Left colon (tissue), 2 donors: Measurements from ENCODE around the gene TCF12. TPM values are rescaled to one million over a fixed set of nuclear protein-coding genes. Genes with fewer than 3 reads are reported as not detected.

Experiments
- ATAC-seq: fragments of 200-7000 bp; cut with Tn5 transposase; one replicate; pipeline ENCODE4 v1.9.1; 2020; ENCODE audit warnings: mild to moderate bottlenecking, moderate library complexity
- DNase-seq, 2 donors: peaks; one replicate each; pipeline ENCODE4 v3.0.0-alpha.2; 2020
- intact Hi-C, 2 donors: fragments of 100-400 bp; cut with DNase I in 1 of 2; cut with micrococcal nuclease in 1 of 2; formaldehyde crosslinking; loops; one replicate each; pipeline versions ENCODE4 v1.11.2 to v1.14.0; 2022; cut with DNase I, micrococcal nuclease
- total RNA-seq, 2 donors: library from RNA; stranded (reverse); fragmentation: NEBNext Ultra II Directional; extraction: Animal tissue kit (Norgen Biotek cat#: 25700); gene quantifications; one replicate each; pipeline ENCODE4 v1.2.1, GENCODE V29; 2021
- donor health status: DM: no; HTN: no; CAD: no.
- donor health status: DM: yes; HTN: yes; CAD: no.

Gene TCF12
- total RNA-seq, 2 donors from 2014 or later = 80.5 to 82.8 TPM

- intact Hi-C loops = no loop called here
- peak; percentile 79 for ATAC-seq
- peak; percentile 81 to 94 for DNase-seq
Measured at GRCh38 chr15:57323806-57324589, 405.6 kb downstream of the TCF12 start.

DNA sequence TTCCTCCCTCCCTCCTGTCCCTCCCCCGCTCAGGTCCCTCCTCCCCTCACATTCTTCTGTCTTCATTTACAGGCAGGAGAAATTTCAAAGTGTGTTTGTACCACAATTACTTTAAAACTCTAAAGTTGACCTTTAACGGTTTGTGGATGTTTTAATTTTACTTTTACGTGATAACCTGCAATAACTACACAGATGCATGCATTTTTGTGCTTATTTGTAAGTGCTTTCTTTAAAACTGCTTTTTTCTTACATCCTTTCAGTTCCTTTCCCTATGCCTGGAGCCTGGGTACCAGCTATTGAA, 406.1 kb downstream of the TCF12 start:
- ATAC-seq (no peak), DNase-seq (no peak)
- intact Hi-C loops = no loop called here

DNA sequence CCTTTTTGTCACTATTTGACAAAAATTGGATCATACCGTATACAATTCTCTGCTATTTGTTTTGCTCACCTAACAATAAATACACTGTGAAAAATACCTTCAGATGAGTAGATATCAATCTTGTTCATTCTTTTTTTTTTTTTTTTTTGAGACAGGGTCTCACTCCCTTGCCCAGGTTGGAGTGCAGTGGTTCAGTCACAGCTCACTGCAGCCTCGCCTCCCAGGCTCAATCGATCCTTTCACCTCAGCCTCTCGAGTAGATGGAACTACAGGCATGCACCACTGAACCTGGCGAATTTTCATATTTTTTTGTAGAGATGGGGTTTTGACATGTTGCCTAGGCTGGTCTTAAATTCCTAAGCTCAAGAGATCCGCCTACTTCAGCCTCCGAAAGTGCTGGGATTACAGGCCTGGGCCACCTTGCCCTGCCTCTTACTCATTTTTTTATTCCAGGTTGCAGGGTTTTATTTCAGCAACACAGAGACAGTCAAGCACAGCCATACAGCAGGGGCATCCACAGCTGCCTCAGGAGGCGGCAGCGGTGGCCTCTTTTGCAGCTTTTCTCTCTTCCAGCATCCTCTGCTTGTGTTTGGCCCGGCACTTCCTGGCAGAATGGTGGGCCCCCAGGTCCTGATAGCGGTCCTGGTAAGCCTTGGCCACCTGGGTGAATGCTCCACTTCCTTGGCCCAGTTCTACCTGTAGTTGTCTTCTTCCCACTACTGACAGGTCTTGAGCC, 406.7 kb downstream of the TCF12 start:
- intact Hi-C loops = no loop called here
- DNase-seq (no peak), ATAC-seq (no peak)

GRCh38 chr15:57326196-57326595, 407.8 kb downstream of the TCF12 start:
- intact Hi-C loops = no loop called here
- peak; percentile 47 to 50 for DNase-seq
- no peak for ATAC-seq

GRCh38 chr15:57327985-57328471, 409.6 kb downstream of the TCF12 start:
- ATAC-seq = no peak
- intact Hi-C loops = no loop called here
- DNase-seq = no peak

GRCh38 chr15:57328479-57328878, 410.0 kb downstream of the TCF12 start:
- intact Hi-C loops = no loop called here
- ATAC-seq = no peak
- no peak for DNase-seq

DNA sequence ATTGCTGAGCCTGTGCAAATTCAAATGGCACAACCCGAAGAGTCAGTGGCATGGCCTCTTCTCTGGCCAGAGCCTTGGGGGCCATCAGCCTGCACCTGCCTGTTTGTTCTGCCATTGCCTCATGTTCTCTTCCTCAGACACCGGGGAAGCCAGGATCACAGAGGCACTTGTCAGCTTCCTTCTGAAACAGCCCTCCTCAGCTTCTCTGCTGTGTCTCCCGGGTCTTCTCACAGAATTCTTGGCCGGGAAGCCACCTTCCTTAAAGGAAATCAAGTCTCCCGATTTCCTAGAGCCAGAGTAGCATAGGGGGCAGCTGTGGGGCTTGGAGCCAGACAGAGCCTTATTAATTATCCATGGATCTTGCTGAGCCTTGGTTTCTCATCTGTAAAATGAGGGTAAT, 410.5 kb downstream of the TCF12 start:
- ATAC-seq (no peak), DNase-seq (no peak)
- intact Hi-C loops = no loop called here

DNA sequence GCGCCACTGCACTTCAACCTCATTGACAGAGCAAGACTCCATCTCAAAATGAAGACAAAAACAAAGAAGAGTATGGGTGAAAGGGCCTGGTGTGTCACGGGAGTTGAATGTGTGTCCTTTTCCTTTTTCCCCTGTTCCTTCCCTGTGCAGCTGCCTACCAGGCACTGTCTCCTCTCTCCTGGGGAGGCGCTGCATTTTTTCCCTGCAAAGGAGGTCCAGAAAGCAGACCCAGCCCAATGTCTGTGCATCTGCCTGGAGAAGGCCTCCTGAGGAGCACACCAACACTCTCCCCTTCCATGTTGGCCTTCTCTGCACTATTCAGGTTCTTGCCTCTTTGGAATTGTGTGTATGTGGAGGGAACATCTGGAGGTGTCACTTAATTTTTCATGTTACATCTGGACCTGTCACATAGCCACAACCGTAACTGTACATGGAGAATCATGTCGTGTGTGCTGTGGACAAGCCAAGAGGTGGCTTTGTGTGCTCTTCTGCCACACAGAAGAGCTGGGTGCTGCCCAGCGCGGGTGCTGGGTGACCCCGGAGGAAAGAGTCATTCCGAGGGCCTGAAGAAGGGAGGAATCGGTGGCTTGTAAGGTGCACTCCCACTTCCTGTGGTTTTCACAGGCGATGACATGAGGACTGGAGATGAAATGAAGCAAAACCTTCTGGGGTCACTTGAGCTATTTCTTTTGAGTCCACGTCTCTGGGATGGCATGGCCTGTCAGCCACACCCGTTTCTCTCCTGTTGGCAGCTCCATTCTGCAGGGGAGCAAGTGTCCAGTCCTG, 411.3 kb downstream of the TCF12 start:
- intact Hi-C loops = no loop called here
- no peak for DNase-seq
- ATAC-seq = no peak

DNA sequence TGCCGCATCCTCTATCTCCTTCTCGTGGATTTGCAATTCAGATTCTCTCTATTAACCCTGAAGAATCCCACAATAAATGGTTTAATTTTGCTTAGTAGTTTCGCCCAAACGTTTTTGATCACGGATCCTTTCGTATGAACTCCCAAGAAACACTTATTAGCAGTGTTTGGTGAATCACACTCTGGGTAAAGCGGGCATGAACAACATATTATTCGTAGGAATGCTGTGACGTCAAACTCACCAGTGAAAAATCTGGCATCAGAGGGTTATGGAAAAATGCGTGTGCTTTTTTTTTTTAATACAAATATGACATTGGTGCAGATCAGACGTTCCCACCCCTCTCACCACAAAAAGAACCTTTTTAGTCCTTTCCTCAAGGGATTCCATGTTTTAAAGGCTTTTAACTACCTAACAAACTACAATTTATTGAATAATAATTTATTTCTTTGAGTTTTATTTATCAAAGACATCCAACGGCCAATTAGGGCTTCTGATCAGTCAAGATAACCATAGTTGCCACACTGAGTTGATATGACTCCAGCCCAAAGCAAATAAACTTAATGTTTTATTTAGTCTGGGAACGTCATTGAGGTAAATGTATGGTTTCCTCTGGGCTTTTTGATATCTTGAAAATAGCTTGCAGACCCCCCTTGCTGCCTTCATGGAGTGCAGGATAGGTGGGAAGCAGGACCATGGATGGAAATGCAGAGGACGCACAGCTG, 412.3 kb downstream of the TCF12 start:
- ATAC-seq (no peak), DNase-seq (no peak)
- intact Hi-C loops = no loop called here

DNA sequence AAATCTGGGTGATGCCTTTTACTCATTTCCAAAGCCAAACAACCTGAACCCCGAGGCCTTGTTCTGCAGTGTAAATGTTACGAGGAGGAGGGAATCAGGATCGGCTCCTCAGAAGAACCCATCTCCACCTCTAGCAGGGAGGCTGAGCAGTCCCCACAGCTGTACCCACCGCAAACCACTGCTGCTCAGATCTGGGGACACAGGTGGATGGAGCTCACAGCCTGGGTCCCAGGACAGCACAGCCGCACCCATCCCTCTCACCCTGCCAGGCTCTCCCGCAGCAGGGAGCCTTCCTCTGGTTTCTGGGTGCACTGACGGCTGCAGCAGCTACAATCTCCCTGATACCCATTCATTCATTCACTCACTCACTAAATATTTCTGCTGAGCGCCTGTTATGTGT, 413.9 kb downstream of the TCF12 start:
- intact Hi-C loops = no loop called here
- no peak for ATAC-seq
- no peak for DNase-seq

DNA sequence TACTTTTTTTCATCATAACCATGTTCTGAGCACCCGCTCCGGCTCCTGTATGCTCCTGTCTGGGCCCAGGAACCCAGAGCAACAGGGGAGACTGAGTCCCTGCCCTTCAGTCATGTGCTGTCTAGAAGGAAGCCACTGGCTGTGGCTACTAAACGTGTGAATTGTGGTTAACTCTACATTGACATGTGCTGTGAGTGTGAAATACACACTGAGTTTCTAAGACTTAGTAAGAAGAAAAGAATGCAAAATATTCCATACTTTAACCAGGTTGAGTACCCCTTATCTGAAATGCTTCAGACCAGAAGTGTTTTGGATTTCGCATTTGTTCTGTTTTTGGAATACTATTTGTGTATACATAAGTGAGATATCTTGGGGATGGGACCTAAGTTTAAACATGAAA, 415.0 kb downstream of the TCF12 start:
- ATAC-seq = no peak
- intact Hi-C loops = no loop called here
- no peak for DNase-seq

DNA sequence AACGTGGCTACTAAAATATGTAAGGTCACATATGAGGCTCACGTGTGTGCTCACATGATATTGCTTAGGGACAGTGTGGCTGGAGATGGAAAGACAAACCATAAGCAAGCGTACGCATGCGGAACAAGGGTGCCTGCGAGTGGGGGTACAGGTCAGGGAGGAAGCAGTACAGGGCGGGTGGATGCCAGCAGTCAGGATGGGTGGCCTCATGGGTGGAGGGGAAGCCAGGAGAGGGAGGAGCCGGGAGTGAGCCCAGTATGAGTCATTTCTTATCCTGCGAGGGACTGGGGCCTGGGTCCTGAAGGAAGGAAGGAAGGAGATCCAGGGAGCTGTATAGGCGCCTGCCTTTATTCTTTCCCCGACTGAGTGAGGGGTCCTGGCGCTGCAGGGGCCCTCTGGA, 415.8 kb downstream of the TCF12 start:
- intact Hi-C loops = no loop called here
- DNase-seq = no peak
- no peak for ATAC-seq

DNA sequence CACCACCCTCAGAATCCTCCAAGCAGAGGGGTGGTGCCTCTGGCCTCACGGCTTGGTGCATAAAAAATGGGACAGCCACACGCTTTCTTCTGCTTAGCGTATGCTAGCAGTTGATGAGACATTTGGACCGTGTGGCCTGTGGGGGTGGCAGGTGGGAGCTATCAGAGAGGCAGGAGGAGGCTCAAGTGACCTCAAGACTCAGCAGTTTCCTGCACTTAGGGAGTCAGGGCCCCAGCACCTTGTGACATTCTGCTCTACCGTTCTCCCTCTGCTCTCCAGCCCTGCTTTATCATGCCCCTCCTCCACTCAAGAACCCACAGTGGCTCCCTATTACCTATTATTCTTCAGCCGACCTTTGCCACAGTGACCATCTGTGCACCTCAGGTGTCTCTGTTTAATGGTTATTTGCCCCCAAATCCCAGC, 416.9 kb downstream of the TCF12 start:
- DNase-seq = no peak
- intact Hi-C loops = loop anchor here in 1 of 2 donors (5.0 kb wide), 1 partner anchor 192 kb away; no protein-coding TSS in a partner anchor
- ATAC-seq = no peak

GRCh38 chr15:57335719-57336118, 417.3 kb downstream of the TCF12 start:
- no peak for DNase-seq
- no peak for ATAC-seq
- intact Hi-C loops = loop anchor here in 1 of 2 donors (5.0 kb wide), 1 partner anchor 192 kb away; no protein-coding TSS in a partner anchor

DNA sequence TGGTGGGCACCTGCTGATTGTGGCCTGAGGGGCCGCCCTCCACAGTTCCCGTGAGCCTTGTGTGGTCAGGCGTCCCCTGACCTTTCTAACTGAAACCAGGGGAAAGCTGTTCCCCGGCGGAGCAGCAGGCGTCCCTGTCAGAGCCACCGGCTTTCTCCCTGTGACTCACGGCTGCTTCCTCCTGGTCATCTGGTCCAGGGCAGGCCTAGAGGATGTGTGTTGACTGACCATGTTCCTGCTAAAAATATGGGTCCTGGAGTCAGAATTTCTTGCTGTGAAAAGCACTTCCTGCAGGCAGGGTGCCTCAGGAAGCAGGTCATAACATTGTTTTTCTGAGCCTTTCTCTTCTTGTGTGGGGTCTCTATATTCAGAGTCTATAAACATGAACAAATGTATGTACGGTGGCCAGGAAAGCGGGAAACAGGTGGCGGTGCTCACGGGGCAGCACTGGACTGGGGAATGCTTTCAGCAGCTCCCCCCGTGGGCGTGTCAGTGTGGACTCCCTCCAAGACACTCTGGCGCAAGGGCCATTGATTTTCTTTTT, 419.5 kb downstream of the TCF12 start:
- no peak for ATAC-seq
- intact Hi-C loops = loop anchor here in 1 of 2 donors (5.0 kb wide), 1 partner anchor 189 kb away; no protein-coding TSS in a partner anchor
- DNase-seq = no peak

DNA sequence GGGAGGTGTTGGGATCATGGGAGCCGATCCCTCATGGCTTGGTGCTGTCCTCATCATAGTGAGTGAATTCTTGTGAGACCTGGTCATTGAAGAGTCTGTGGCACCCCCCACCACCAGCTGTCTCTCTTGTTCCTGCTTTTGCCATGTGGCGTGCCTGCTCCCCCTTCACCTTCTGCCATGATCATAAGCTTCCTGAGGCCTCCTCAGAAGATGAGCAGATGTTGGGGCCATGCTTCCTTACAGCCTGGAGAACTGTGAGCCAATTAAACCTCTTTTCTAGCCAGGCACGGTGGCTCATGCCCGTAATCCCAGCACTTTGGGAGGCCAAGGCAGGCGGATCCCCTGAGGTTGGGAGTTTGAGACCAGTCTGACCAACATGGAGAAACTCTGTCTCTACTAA, 420.9 kb downstream of the TCF12 start:
- ATAC-seq = no peak
- no peak for DNase-seq
- intact Hi-C loops = loop anchor here in 1 of 2 donors (5.0 kb wide), 1 partner anchor 188 kb away; no protein-coding TSS in a partner anchor
